AG09309 (cell line): Measurements from ENCODE around the gene AP1M2.
"Not testable (repeated sequence)": the region's sequence is repeated elsewhere in the genome, so short reads cannot be mapped to it uniquely, and the experiment has no call there.

Source experiments
- DNase-seq: peaks from one replicate; pipeline ENCODE4 v3.0.0-alpha.2; 2010; ENCODE audit warnings: low read depth
- H3K4me3 ChIP-seq: 2 replicates; pipeline ENCODE4 v1.5.1; 2011; ENCODE audit warnings: mild to moderate bottlenecking, low read depth, low read length, moderate library complexity; ENCODE audit not compliant: control insufficient read depth
- CTCF ChIP-seq: IDR thresholded peaks from 2 replicates; pipeline ENCODE4 v1.5.1; 2011; ENCODE audit warnings: mild to moderate bottlenecking, low read depth, low read length, inconsistent platforms; ENCODE audit not compliant: insufficient read depth, control insufficient read depth; ENCODE audit errors: missing control alignments

AP1M2 gene

GRCh38 chr19:10583036-10583776, 3.9 kb downstream of the AP1M2 start:
- no peak overlapping the region for H3K4me3 ChIP-seq
- no peak for TF ChIP-seq CTCF
- DNase-seq: no peak

GRCh38 chr19:10582091-10582490, 5.0 kb downstream of the AP1M2 start:
- no peak for DNase-seq
- TF ChIP-seq CTCF: no peak
- no peak overlapping the region for H3K4me3 ChIP-seq

- DNase-seq: peak; percentile 71
- H3K4me3 ChIP-seq: no peak overlapping the region
- TF ChIP-seq CTCF: peak; percentile 99
These were observed 6.0 kb downstream of the AP1M2 start for GRCh38 chr19:10580979-10581631.

GRCh38 chr19:10577951-10578350, 9.2 kb downstream of the AP1M2 start:
- DNase-seq: no peak
- TF ChIP-seq CTCF: no peak
- no peak overlapping the region for H3K4me3 ChIP-seq

- TF ChIP-seq CTCF: no peak
- no peak for DNase-seq
- H3K4me3 ChIP-seq: no peak overlapping the region
These were observed 11.9 kb downstream of the AP1M2 start for GRCh38 chr19:10575011-10575716.

GRCh38 chr19:10574462-10574861, 12.7 kb downstream of the AP1M2 start:
- TF ChIP-seq CTCF: no peak
- DNase-seq: no peak
- H3K4me3 ChIP-seq: no peak overlapping the region

- not testable (repeated sequence) for DNase-seq, H3K4me3 ChIP-seq
These were observed 13.3 kb downstream of the AP1M2 start for GRCh38 chr19:10573793-10574192.
